Smooth muscle cell (in vitro differentiated cells): Measurements from ENCODE around the gene HSPA12B. TPM values are rescaled to one million over a fixed set of nuclear protein-coding genes. Genes with fewer than 3 reads are reported as not detected.

Experiments
- DNase-seq: peaks from one replicate; lab custom pipeline; 2025; ENCODE audit not compliant: unreplicated experiment; lab: John Stamatoyannopoulos, UW
- H2AFZ ChIP-seq: fragments of 200-600 bp; sonication (generic); 2 replicates; pipeline ENCODE4 v1.6.0; 2016; ENCODE audit warnings: antibody characterized with exemption, low read depth, mild to moderate bottlenecking
- H3F3A ChIP-seq: fragments of 200-600 bp; sonication (generic); 2 replicates; pipeline ENCODE4 v1.6.0; 2017; ENCODE audit warnings: antibody characterized with exemption, low read depth
- H3K27ac ChIP-seq: fragments of 200-600 bp; sonication (generic); 2 replicates; pipeline ENCODE4 v1.5.1; 2016; ENCODE audit warnings: low read depth, mild to moderate bottlenecking
- H3K27me3 ChIP-seq: fragments of 200-600 bp; sonication (generic); 2 replicates; pipeline ENCODE4 v1.6.1; 2016; ENCODE audit warnings: low read depth, mild to moderate bottlenecking
- H3K36me3 ChIP-seq: fragments of 200-600 bp; sonication (generic); 2 replicates; pipeline ENCODE4 v1.5.1; 2016; ENCODE audit warnings: low read depth
- H3K4me1 ChIP-seq: fragments of 200-600 bp; sonication (generic); 2 replicates; pipeline ENCODE4 v1.5.1; 2016; ENCODE audit warnings: low read depth
- H3K4me2 ChIP-seq: fragments of 200-600 bp; sonication (generic); 2 replicates; pipeline ENCODE4 v1.6.0; 2016; ENCODE audit warnings: mild to moderate bottlenecking
- H3K4me3 ChIP-seq: fragments of 200-600 bp; sonication (generic); 2 replicates; pipeline ENCODE4 v1.5.1; 2016; ENCODE audit warnings: mild to moderate bottlenecking
- H3K79me2 ChIP-seq: fragments of 200-600 bp; sonication (generic); 2 replicates; pipeline ENCODE4 v1.6.0; 2016; ENCODE audit warnings: low read depth, mild to moderate bottlenecking
- H3K9ac ChIP-seq: fragments of 200-600 bp; sonication (generic); 2 replicates; pipeline ENCODE4 v1.6.0; 2016; ENCODE audit warnings: low read depth
- H3K9me3 ChIP-seq: fragments of 200-600 bp; sonication (generic); replicated peaks from 2 replicates; pipeline ENCODE4 v1.5.1; 2016; ENCODE audit warnings: low read depth
- H4K20me1 ChIP-seq: fragments of 200-600 bp; sonication (generic); 2 replicates; pipeline ENCODE4 v1.6.0; 2016; ENCODE audit warnings: low read depth
- CTCF ChIP-seq: fragments of 200-600 bp; sonication (generic); IDR thresholded peaks from 2 replicates; pipeline ENCODE4 v1.5.1; 2017; ENCODE audit warnings: borderline replicate concordance, mild to moderate bottlenecking, antibody characterized with exemption; ENCODE audit not compliant: insufficient read depth, poor library complexity, severe bottlenecking
- WGBS: methylation state at CpG from one replicate; pipeline ENCODE4 v1.1.7; 2016; ENCODE audit warnings: low lambda C conversion rate; 5-methylcytosine and 5-hydroxymethylcytosine counted together
- polyA plus RNA-seq: library from polyadenylated mRNA; unstranded; fragments of >200 nt; fragmentation: Nextera tagmentation; extraction: Ambion mirVana; gene quantifications from 2 replicates; pipeline ENCODE4 v1.2.1, GENCODE V29; 2016
- total RNA-seq: library from RNA; depleted of rRNA; stranded (reverse); fragments of >200 nt; gene quantifications from 2 replicates; pipeline ENCODE4 v1.2.3, GENCODE V29; 2014

Gene HSPA12B
- total and polyA plus RNA-seq, 2 experiments from 2014 or later, result 0.04 to 1.0 TPM

GRCh38 chr20:3701061-3701998, 31.2 kb upstream of the HSPA12B start:
- Histone ChIP-seq H4K20me1 (no peaks in the 10 kb centered on the region), H3K36me3 (no peaks in the 10 kb centered on the region), H3K4me2 (no peak overlapping the region), H3F3A (no peaks in the 10 kb centered on the region), H3K27ac (no peak overlapping the region), H3K79me2 (no peaks in the 10 kb centered on the region), H3K9ac (no peak overlapping the region), H3K9me3 (no peaks in the 10 kb centered on the region), H2AFZ (no peak overlapping the region), H3K4me1 (no peaks in the 10 kb centered on the region), H3K27me3 (no peaks in the 10 kb centered on the region), H3K4me3 (no peak overlapping the region)
- DNase-seq, result no peak
- 79% methylated on average over 13 of the region's 13 CpGs for WGBS
- no peak for TF ChIP-seq CTCF

GRCh38 chr20:3702611-3703391, 29.7 kb upstream of the HSPA12B start:
- no peaks in the 10 kb centered on the region for H3K9me3 ChIP-seq
- H3F3A ChIP-seq, result no peaks in the 10 kb centered on the region
- H3K4me1 ChIP-seq, result no peaks in the 10 kb centered on the region
- no peak overlapping the region for H3K4me2 ChIP-seq
- H2AFZ ChIP-seq, result no peak overlapping the region
- no peak overlapping the region for H3K9ac ChIP-seq
- no peaks in the 10 kb centered on the region for H3K27me3 ChIP-seq
- no peak for DNase-seq
- H3K79me2 ChIP-seq, result no peaks in the 10 kb centered on the region
- no peak for TF ChIP-seq CTCF
- H4K20me1 ChIP-seq, result no peaks in the 10 kb centered on the region
- H3K4me3 ChIP-seq, result no peak overlapping the region
- no peak overlapping the region for H3K27ac ChIP-seq
- 95% methylated on average over 11 of the region's 11 CpGs for WGBS
- H3K36me3 ChIP-seq, result no peaks in the 10 kb centered on the region

- 90% methylated on average over 5 of the region's 5 CpGs for WGBS
- no peak overlapping the region for H2AFZ ChIP-seq
- DNase-seq, result no peak
- H3K4me2 ChIP-seq, result no peak overlapping the region
- no peak overlapping the region for H3K27ac ChIP-seq
- H4K20me1 ChIP-seq, result no peaks in the 10 kb centered on the region
- no peaks in the 10 kb centered on the region for H3K9me3 ChIP-seq
- no peak for TF ChIP-seq CTCF
- H3K79me2 ChIP-seq, result no peaks in the 10 kb centered on the region
- no peaks in the 10 kb centered on the region for H3K4me1 ChIP-seq
- H3K9ac ChIP-seq, result no peak overlapping the region
- no peaks in the 10 kb centered on the region for H3F3A ChIP-seq
- H3K4me3 ChIP-seq, result no peak overlapping the region
- H3K27me3 ChIP-seq, result no peaks in the 10 kb centered on the region
- no peaks in the 10 kb centered on the region for H3K36me3 ChIP-seq
Observed at GRCh38 chr20:3704087-3704486, 28.4 kb upstream of the HSPA12B start.
